CD1c-positive myeloid dendritic cell (primary cell): Measurements from ENCODE around the gene LRRC37B.
"Not testable (repeated sequence)": the region's sequence is repeated elsewhere in the genome, so short reads cannot be mapped to it uniquely, and the experiment has no call there.

Experiments used
- DNase-seq: peaks from one replicate; pipeline ENCODE4 v3.0.0-alpha.2; 2016; ENCODE audit errors: extremely low spot score

The LRRC37B gene

GRCh38 chr17:32041306-32041875, 34.2 kb downstream of the LRRC37B start:
- DNase-seq: not testable (repeated sequence)

- not testable (repeated sequence) for DNase-seq
Measured at GRCh38 chr17:32042266-32042665, 35.1 kb downstream of the LRRC37B start.

- DNase-seq: not testable (repeated sequence)
Measured at GRCh38 chr17:32045611-32046010, 38.4 kb downstream of the LRRC37B start.

- DNase-seq: not testable (repeated sequence)
Measured at GRCh38 chr17:32047663-32048062, 40.5 kb downstream of the LRRC37B start.

- not testable (repeated sequence) for DNase-seq
Measured at GRCh38 chr17:32054985-32055384, 47.8 kb downstream of the LRRC37B start.

GRCh38 chr17:32055425-32055824, 48.2 kb downstream of the LRRC37B start:
- not testable (repeated sequence) for DNase-seq

- DNase-seq: not testable (repeated sequence)
Measured at GRCh38 chr17:32056500-32056899, 49.3 kb downstream of the LRRC37B start.

GRCh38 chr17:32057460-32058105, 50.4 kb downstream of the LRRC37B start:
- DNase-seq: not testable (repeated sequence)

GRCh38 chr17:32060695-32061094, 53.5 kb downstream of the LRRC37B start:
- not testable (repeated sequence) for DNase-seq

- DNase-seq: not testable (repeated sequence)
Measured at GRCh38 chr17:32061840-32062239, 54.7 kb downstream of the LRRC37B start.

GRCh38 chr17:32064091-32064490, 56.9 kb downstream of the LRRC37B start:
- DNase-seq: not testable (repeated sequence)

- not testable (repeated sequence) for DNase-seq
Measured at GRCh38 chr17:32066123-32066680, 59.0 kb downstream of the LRRC37B start.

GRCh38 chr17:32066863-32067642, 59.9 kb downstream of the LRRC37B start:
- DNase-seq: peak; percentile 51

GRCh38 chr17:32069067-32069466, 61.9 kb downstream of the LRRC37B start:
- DNase-seq: not testable (repeated sequence)

- not testable (repeated sequence) for DNase-seq
Measured at GRCh38 chr17:32071961-32072360, 64.8 kb downstream of the LRRC37B start.

- not testable (repeated sequence) for DNase-seq
Measured at GRCh38 chr17:32073131-32073530, 65.9 kb downstream of the LRRC37B start.

- peak; percentile 50 for DNase-seq
Measured at GRCh38 chr17:32079753-32080152, 72.6 kb downstream of the LRRC37B start.

GRCh38 chr17:32083550-32083979, 76.4 kb downstream of the LRRC37B start:
- DNase-seq: not testable (repeated sequence)

- not testable (repeated sequence) for DNase-seq
Measured at GRCh38 chr17:32084003-32084941, 77.1 kb downstream of the LRRC37B start.

GRCh38 chr17:32084942-32085829, 78.0 kb downstream of the LRRC37B start:
- not testable (repeated sequence) for DNase-seq
